Left lung (tissue), 10 donors: ENCODE measurements around the gene DNASE1. TPM values are rescaled to one million over a fixed set of nuclear protein-coding genes. Genes with fewer than 3 reads are reported as not detected.

Experiments
- ATAC-seq: fragments of 200-7000 bp; cut with Tn5 transposase; one replicate; pipeline ENCODE4 v1.9.1; 2020; ENCODE audit warnings: moderate library complexity
- DNase-seq, 4 donors: peaks; one replicate each; pipeline ENCODE4 v3.0.0-alpha.2; 2013 to 2020
- H3K27ac ChIP-seq, 2 donors: fragments of 200-600 bp; sonication (generic) in 1 of 2; one replicate each; pipeline versions ENCODE4 v1.5.0 to v1.8.0; 2020 to 2021
- H3K27me3 ChIP-seq, 2 donors: fragments of 200-600 bp; sonication (generic) in 1 of 2; one replicate each; pipeline versions ENCODE4 v1.5.0 to v1.8.0; 2020 to 2021
- H3K36me3 ChIP-seq, 2 donors: fragments of 200-600 bp; sonication (generic) in 1 of 2; one replicate each; pipeline versions ENCODE4 v1.5.0 to v1.8.0; 2020 to 2021
- H3K4me1 ChIP-seq, 2 donors: fragments of 200-600 bp; one replicate each; pipeline ENCODE4 v1.8.0; 2021
- H3K4me3 ChIP-seq, 2 donors: fragments of 200-600 bp; sonication (generic) in 1 of 2; one replicate each; pipeline versions ENCODE4 v1.5.0 to v1.8.0; 2020 to 2021; ENCODE audit warnings: mild to moderate bottlenecking in 1 of 2
- H3K9me3 ChIP-seq, 2 donors: fragments of 200-600 bp; sonication (generic) in 1 of 2; one replicate each; pipeline versions ENCODE4 v1.5.0 to v1.8.0; 2020 to 2021
- CTCF ChIP-seq, 2 donors: fragments of 200-600 bp; sonication (generic) in 1 of 2; IDR thresholded peaks; one replicate each; pipeline versions ENCODE4 v1.5.0 to v1.8.0; 2021; ENCODE audit warnings: antibody characterized with exemption in 2 of 2
- intact Hi-C, 2 donors: fragments of 100-400 bp; cut with DNase I; formaldehyde crosslinking; loops; one replicate each; pipeline versions ENCODE4 v1.11.2 to v1.14.2; 2022
- polyA plus RNA-seq, 6 donors: library from polyadenylated mRNA; unstranded; fragments of 120-200 nt; gene quantifications; one replicate each; pipeline ENCODE4 v1.2.1, GENCODE V29; 2013; ENCODE audit not compliant: insufficient read length in 6 of 6
- total RNA-seq, 2 donors: library from RNA; stranded (reverse); fragmentation: NEBNext Ultra II Directional; extraction: Animal tissue kit (Norgen Biotek cat#: 25700); gene quantifications; one replicate each; pipeline ENCODE4 v1.2.1, GENCODE V29; 2021
- donor health status: DM: no; HTN: yes; CAD: no.
- donor health status: DM: no; HTN: no; CAD: no.

DNASE1 gene
- total and polyA plus RNA-seq, 8 donors: 14.6 to 30.0 (median 28.1) TPM

DNA sequence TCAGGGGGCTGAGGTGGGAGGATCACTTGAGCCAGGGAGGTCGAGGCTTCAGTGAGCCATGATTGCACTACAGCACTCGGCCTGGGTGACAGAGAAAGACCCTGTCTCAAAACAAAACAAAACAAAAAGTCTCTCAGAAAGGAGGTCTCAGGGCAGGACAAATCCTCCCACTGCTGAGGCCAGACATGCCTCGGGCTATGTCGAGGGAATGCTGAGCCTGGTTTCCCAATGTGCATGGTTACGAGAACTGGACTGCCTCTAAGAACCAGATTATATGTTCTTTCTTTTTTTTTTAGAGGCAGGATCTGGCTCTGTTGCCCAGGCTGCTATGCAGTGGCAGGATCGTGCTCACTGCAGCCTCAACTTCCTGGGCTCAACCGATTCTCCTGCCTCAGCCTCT, 35.2 kb downstream of the DNASE1 start:
- DNase-seq (no peak), ATAC-seq (no peak)
- H3K4me3 ChIP-seq: no peak overlapping the region
- peaks cover 0 to 42% of the 10 kb centered on the region in 2 donors for H3K36me3 ChIP-seq
- no peaks in the 10 kb centered on the region for H3K9me3 ChIP-seq
- H3K27ac ChIP-seq: no peak overlapping the region
- no peaks in the 10 kb centered on the region for H3K27me3 ChIP-seq
- intact Hi-C loops: loop anchor here in 1 of 2 donors (10.0 kb wide), 1 partner anchor 185 kb away; no protein-coding TSS in a partner anchor
- H3K4me1 ChIP-seq: peaks cover 7% of the 10 kb centered on the region in 2 donors
- no peak for TF ChIP-seq CTCF (IDR thresholded peaks at IDR 0.05)

- H3K4me3 ChIP-seq: no peak overlapping the region
- intact Hi-C loops: loop anchor here in 1 of 2 donors (10.0 kb wide), 1 partner anchor 184 kb away; no protein-coding TSS in a partner anchor
- peaks cover 7% of the 10 kb centered on the region in 2 donors for H3K4me1 ChIP-seq
- no peaks in the 10 kb centered on the region for H3K9me3 ChIP-seq
- peaks cover 0 to 35% of the 10 kb centered on the region in 2 donors for H3K36me3 ChIP-seq
- ATAC-seq (peak; percentile 99), DNase-seq (peak; percentile 81 to 94 (median 89))
- no peak overlapping the region for H3K27ac ChIP-seq
- peak; percentile 80 to 93 for TF ChIP-seq CTCF (IDR thresholded peaks at IDR 0.05)
- no peaks in the 10 kb centered on the region for H3K27me3 ChIP-seq
Observed at GRCh38 chr16:3690470-3690928, 36.0 kb downstream of the DNASE1 start.

- DNase-seq: no peak
- H3K4me1 ChIP-seq: peaks cover 7% of the 10 kb centered on the region in 2 donors
- no peak overlapping the region for H3K4me3 ChIP-seq
- intact Hi-C loops: loop anchor here in 1 of 2 donors (10.0 kb wide), 1 partner anchor 184 kb away; no protein-coding TSS in a partner anchor
- H3K36me3 ChIP-seq: peaks cover 0 to 28% of the 10 kb centered on the region in 2 donors
- TF ChIP-seq CTCF (IDR thresholded peaks at IDR 0.05): no peak
- no peaks in the 10 kb centered on the region for H3K9me3 ChIP-seq
- ATAC-seq: peak; percentile 5
- H3K27me3 ChIP-seq: no peaks in the 10 kb centered on the region
- H3K27ac ChIP-seq: no peak overlapping the region
Observed at GRCh38 chr16:3690980-3691720, 36.7 kb downstream of the DNASE1 start.

GRCh38 chr16:3691761-3692160, 37.3 kb downstream of the DNASE1 start:
- no peaks in the 10 kb centered on the region for H3K9me3 ChIP-seq
- TF ChIP-seq CTCF (IDR thresholded peaks at IDR 0.05): no peak
- ATAC-seq (no peak), DNase-seq (no peak)
- H3K4me3 ChIP-seq: no peak overlapping the region
- H3K27ac ChIP-seq: no peak overlapping the region
- peaks cover 7% of the 10 kb centered on the region in 2 donors for H3K4me1 ChIP-seq
- intact Hi-C loops: loop anchor here in 1 of 2 donors (10.0 kb wide), 1 partner anchor 183 kb away; no protein-coding TSS in a partner anchor
- peaks cover 0 to 22% of the 10 kb centered on the region in 2 donors for H3K36me3 ChIP-seq
- H3K27me3 ChIP-seq: no peaks in the 10 kb centered on the region

GRCh38 chr16:3694051-3694450, 39.6 kb downstream of the DNASE1 start:
- no peak overlapping the region for H3K27ac ChIP-seq
- no peaks in the 10 kb centered on the region for H3K9me3 ChIP-seq
- DNase-seq (no peak), ATAC-seq (no peak)
- H3K36me3 ChIP-seq: no peaks in the 10 kb centered on the region
- peaks cover 7% of the 10 kb centered on the region in 2 donors for H3K4me1 ChIP-seq
- TF ChIP-seq CTCF (IDR thresholded peaks at IDR 0.05): no peak
- no peaks in the 10 kb centered on the region for H3K27me3 ChIP-seq
- no peak overlapping the region for H3K4me3 ChIP-seq
- intact Hi-C loops: loop anchor here in 1 of 2 donors (10.0 kb wide), 1 partner anchor 181 kb away; no protein-coding TSS in a partner anchor
